Lung (tissue), 12 donors: ENCODE results near the gene LSP1. TPM values are rescaled to one million over a fixed set of nuclear protein-coding genes. Genes with fewer than 3 reads are reported as not detected.

Source experiments
- ATAC-seq: fragments of 200-7000 bp; cut with Tn5 transposase; one replicate; pipeline ENCODE4 v1.9.1; 2020; ENCODE audit warnings: moderate number of reproducible peaks; ENCODE audit not compliant: insufficient read depth, low FRiP score
- DNase-seq, 3 donors: peaks; one replicate each; pipeline ENCODE4 v3.0.0-alpha.2; 2013 to 2017
- H3K27ac ChIP-seq, 2 donors: one replicate each; pipeline ENCODE4 v1.5.1; 2013; ENCODE audit warnings: mild to moderate bottlenecking in 2 of 2, moderate library complexity in 2 of 2, control low read depth in 1 of 2, inconsistent platforms in 1 of 2, low read depth in 1 of 2, low read length in 1 of 2
- H3K27me3 ChIP-seq, 3 donors: one replicate each; pipeline ENCODE4 v1.5.1; 2013; ENCODE audit warnings: low read length in 2 of 3; ENCODE audit not compliant: control insufficient read depth in 3 of 3, insufficient read depth in 3 of 3
- H3K36me3 ChIP-seq, 4 donors: one replicate each; pipeline ENCODE4 v1.5.1; 2013; ENCODE audit warnings: low read length in 4 of 4, mild to moderate bottlenecking in 1 of 4, moderate library complexity in 1 of 4; ENCODE audit not compliant: control insufficient read depth in 4 of 4, insufficient read depth in 4 of 4
- H3K4me1 ChIP-seq, 5 donors: one replicate each; pipeline ENCODE4 v1.5.1; 2013; ENCODE audit warnings: low read length in 5 of 5, mild to moderate bottlenecking in 2 of 5, moderate library complexity in 1 of 5; ENCODE audit not compliant: control insufficient read depth in 5 of 5, insufficient read depth in 5 of 5
- H3K4me3 ChIP-seq: one replicate; pipeline ENCODE4 v1.5.1; 2013; ENCODE audit warnings: mild to moderate bottlenecking, control low read depth, moderate library complexity
- H3K9ac ChIP-seq, 2 donors: one replicate each; pipeline ENCODE4 v1.5.1; 2013; ENCODE audit warnings: low read length in 2 of 2, control low read depth in 1 of 2; ENCODE audit not compliant: insufficient read depth in 1 of 2
- H3K9me3 ChIP-seq, 4 donors: one replicate each; pipeline ENCODE4 v1.5.1; 2013; ENCODE audit warnings: low read length in 3 of 4, mild to moderate bottlenecking in 1 of 4, moderate library complexity in 1 of 4; ENCODE audit not compliant: control insufficient read depth in 4 of 4, insufficient read depth in 3 of 4
- CTCF ChIP-seq: IDR thresholded peaks from 2 replicates; pipeline ENCODE4 v1.5.1; 2012; ENCODE audit warnings: mild to moderate bottlenecking; ENCODE audit errors: control extremely low read depth, extremely low read depth
- WGBS, 2 donors: extraction: QIAGEN DNeasy Blood & Tissue Kit; methylation state at CpG; one replicate each; pipeline ENCODE4 v1.1.7; 2013; 5-methylcytosine and 5-hydroxymethylcytosine counted together
- polyA plus RNA-seq, 2 donors: library from polyadenylated mRNA; stranded (reverse); fragments of 200-250 nt; gene quantifications; one replicate each; pipeline ENCODE4 v1.2.1, GENCODE V29; 2013
- total RNA-seq, 2 donors: library from RNA; depleted of rRNA in 1 of 2; stranded (reverse); fragments of >200 nt in 1 of 2; gene quantifications; one replicate each; pipeline ENCODE4 v1.2.1, GENCODE V29; 2014 to 2021
- donor health status: control.
- donor health status: control.
- donor health status: Bipolar disorder and iron deficiency.
- donor health status: healthy.
- donor health status: DM: yes; HTN: yes; CAD: no.

The LSP1 gene
- total and polyA plus RNA-seq, 4 donors: 44.9 to 121 (median 83.9) TPM

- Histone ChIP-seq H3K9me3 (no peaks in the 10 kb centered on the region), H3K27ac (peak overlapping the region in 1 of 2 donors; percentile 44), H3K27me3 (peaks cover 0 to 3% (median 0%) of the 10 kb centered on the region in 3 donors), H3K4me1 (no peaks in the 10 kb centered on the region), H3K4me3 (no peak overlapping the region), H3K9ac (no peak overlapping the region), H3K36me3 (peaks cover 0 to 1% (median 0%) of the 10 kb centered on the region in 4 donors)
- ATAC-seq (no peak), DNase-seq (no peak)
- 70 to 83% methylated on average over 25 of the region's 25 CpGs for WGBS, 2 donors
- no peak for TF ChIP-seq CTCF
Measured at GRCh38 chr11:1852271-1852876, 510 bp upstream of the LSP1 start.

DNA sequence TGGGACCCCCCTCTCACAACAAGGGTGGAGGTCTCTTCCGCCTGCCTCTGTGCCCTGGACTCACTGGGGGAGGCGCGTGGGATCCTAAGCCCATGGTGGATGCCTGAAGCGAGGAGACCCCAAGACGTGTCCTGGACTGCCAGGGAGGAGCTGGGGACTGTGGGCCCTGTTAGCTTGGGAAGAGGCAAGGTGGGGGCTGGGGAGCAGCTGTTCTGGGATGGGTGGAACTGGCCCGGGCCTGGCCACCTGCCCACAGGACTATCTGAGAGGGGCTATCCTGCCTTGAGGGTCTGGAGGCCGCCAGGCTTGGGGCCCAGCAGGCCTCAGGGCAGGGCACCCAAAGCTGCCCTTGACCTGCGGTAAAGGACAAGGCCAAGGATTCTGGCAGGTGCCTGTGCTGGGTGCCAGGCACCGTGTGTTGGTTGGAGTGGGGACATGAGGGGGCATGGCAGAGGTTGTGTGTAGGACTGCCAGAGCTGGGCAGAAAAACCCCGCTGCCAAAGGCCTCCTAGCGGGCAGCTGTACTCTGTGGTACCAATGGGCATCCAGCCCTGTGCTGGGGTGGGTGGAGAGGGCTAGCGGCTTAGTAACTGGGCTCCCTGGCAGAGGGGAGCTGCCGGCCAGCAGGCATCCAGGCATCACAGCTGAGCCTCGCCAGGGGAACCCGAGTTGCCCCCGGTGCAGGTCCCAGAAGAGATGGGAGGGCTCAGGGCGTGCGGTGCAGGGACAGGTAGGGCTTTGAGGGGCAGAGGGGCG lies 670 bp downstream of the LSP1 start:
- peak overlapping the region; percentile 30 for H3K4me3 ChIP-seq
- H3K9me3 ChIP-seq: no peaks in the 10 kb centered on the region
- no peak for DNase-seq
- H3K4me1 ChIP-seq: no peaks in the 10 kb centered on the region
- 64 to 76% methylated on average over 19 of the region's 19 CpGs for WGBS, 2 donors
- no peak for TF ChIP-seq CTCF
- H3K27ac ChIP-seq: peak overlapping the region in 1 of 2 donors; percentile 71
- H3K36me3 ChIP-seq: peaks cover 0 to 1% (median 0%) of the 10 kb centered on the region in 4 donors
- peaks cover 0 to 3% (median 0%) of the 10 kb centered on the region in 3 donors for H3K27me3 ChIP-seq
- no peak overlapping the region for H3K9ac ChIP-seq
- ATAC-seq: no peak

DNA sequence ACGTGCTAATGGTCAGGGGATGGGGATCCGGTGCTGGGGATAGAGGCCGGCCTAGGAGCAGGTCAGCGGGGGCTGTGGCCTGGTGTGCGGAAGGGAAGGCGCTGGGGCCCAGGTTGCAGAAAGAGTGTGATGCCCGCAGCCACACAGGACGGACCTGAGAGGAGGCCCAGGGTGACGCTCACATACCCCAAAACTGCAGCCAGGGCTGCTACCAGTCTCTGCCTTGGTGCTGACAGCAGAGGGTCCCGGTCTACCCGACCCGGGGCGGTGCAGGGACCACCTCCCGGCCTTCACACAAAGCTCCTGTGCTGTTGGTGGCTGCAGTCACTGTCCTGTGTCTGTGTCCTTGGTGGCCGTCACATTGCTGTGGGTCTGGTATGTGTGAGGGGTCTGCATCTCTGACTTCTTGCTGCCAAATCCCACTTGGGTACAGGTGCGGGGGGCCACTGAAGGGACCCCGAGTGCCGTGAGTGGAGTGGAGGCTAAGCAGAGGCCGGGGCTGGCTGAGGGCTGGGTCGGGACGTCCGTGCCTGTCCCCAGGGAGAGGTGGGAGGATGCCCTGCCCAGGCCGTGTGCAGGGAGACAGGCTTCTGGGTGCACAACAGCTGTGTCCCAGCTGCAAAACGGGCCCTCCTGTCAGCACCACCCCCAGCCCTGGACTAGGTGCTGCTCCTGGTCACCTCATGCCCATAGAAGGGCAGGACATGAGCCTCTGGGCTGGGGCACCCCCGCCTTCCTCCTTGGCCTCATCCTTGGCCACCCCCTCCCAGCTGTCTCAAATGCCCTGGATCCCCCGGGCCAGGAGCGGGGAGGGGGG lies 1.5 kb downstream of the LSP1 start:
- Histone ChIP-seq H3K4me1 (no peaks in the 10 kb centered on the region), H3K4me3 (no peak overlapping the region), H3K27ac (no peak overlapping the region), H3K36me3 (peaks cover 0 to 1% (median 0%) of the 10 kb centered on the region in 4 donors), H3K9ac (no peak overlapping the region), H3K27me3 (peaks cover 0 to under 1% (median 0%) of the 10 kb centered on the region in 3 donors), H3K9me3 (no peaks in the 10 kb centered on the region)
- no peak for TF ChIP-seq CTCF
- WGBS, 2 donors: 80 to 86% methylated on average over 27 of the region's 27 CpGs
- no peak for ATAC-seq
- no peak for DNase-seq
